ENCODE data around the gene KRTAP5-5.
"Not testable (repeated sequence)": the region's sequence is repeated elsewhere in the genome, so short reads cannot be mapped to it uniquely, and the experiment has no call there.

Gene KRTAP5-5

DNA sequence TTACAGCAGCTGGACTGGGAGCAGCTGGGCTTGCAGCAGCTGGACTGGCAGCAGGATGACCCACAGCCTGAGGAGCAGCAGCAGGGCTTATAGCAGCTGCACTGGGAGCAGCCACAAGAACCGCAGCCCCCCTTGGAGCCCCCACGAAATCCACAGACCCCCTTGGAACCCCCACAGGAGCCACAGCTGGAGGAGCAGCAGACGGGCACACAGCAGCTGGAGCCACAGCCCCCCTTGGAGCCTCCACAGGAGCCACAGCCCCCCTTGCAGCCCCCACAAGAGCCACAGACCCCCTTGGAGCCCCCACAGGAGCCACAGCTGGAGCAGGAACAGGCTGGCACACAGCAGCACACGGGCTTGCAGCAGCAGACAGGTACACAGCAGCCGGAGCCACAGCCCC, 21.7 kb upstream of the KRTAP5-5 start:
- DNase-seq: not testable (repeated sequence)

DNA sequence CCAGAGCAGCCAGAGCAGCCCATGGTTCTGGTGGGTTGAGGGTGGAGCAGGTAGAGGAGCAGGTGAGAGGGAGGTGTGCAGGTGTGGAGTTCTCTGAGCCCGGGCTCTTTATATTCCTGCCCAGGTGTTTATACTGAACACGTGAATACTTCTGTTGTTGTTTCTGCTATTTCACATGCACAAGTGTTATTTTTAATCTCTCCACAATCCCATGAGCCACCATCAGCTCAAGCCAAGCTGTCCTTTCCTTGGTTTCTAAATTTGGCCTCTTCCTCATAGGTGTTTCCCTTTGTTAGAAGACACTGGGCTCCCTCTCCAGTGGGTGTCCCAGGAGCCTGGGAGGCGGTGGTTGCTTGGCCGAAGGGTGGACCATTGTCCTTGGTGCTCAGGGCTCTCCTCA, 21.2 kb upstream of the KRTAP5-5 start, which contains the start of gene KRTAP5-3:
Gene KRTAP5-3 (minus strand): TSS at position 101 of the 400 bp plus-strand sequence. CDS start 78 bp downstream, at position 23.
- no peak for DNase-seq

DNA sequence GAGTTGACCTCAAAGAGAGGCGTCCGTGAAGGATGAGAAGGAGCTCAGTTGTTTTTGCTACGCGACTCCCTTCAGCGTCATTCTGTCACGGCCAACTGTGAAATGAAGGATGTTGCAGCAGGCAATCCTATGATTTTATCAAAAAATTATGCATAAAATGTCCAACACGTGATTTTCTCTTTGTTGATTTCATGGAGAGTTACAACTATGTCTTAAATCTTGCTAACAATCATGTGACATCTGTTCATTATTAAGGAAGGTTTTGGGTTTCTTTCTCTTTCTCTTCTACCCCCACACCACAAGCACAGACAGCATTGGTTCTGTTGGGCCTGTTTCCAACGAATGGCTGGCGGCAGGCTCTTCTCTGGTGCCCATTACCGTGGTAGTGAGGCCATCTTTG, 11.3 kb upstream of the KRTAP5-5 start:
- no peak for DNase-seq

DNA sequence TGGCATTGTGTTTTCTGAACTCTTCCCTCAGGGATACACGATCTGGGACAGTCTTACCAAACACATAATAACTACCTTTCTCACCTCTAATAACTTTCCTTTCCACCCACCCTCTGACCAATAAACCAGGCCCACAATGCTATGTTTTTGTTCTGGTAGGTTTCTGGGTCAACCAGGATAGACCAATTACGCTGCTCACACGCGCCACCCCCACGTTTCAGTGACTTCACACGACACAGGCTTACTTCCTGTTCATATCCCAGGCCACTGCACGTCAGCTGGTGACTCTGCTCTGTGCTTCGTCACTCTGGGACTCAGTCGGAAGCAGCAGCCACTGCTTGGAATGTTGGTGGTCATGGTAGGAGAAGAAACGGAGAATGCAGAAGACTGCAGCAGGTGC, 10.1 kb upstream of the KRTAP5-5 start:
- DNase-seq: no peak

DNA sequence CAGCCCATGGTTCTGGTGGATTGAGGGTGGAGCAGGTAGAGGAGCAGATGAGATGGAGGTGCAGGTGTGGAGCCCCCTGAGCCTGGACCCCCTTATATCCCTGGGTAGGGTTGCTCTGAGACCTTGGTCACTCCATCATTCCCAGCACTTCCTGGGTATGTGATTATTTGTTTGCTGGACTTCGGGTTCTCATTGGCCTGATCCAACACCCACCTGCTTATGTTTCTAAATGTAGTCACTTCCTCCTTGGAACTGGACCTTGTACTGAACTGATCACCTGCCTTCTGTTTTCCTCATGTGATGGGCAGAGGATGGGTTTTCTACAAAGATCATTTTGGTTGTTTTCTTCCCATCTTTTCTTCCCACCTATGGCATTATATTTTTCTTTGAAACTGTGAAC, 7.5 kb upstream of the KRTAP5-5 start, which contains the start of gene KRTAP5-4:
Gene KRTAP5-4 (minus strand): TSS at position 53 of the 400 bp plus-strand sequence. CDS start 45 bp downstream, at position 8.
- no peak for DNase-seq

DNA sequence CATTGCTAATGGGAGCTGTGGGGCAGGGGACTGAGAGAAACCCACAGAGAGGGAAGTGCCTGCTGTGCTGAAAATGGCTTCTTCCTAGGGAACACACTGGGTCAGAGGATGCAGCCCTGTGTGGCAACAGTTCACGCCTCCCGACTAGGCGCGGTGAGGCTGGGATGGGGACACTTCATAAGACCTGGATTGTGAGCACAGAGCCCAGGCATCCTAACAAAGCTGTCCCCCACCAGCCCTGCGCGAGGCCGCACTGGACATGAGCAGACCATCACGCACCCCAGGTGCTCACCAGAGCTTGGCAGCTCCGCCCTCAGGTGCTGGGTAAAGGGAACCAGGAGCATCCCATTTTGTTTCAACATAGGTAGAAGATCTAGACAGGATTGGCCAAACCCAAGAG, 5.9 kb upstream of the KRTAP5-5 start:
- no peak for DNase-seq

DNA sequence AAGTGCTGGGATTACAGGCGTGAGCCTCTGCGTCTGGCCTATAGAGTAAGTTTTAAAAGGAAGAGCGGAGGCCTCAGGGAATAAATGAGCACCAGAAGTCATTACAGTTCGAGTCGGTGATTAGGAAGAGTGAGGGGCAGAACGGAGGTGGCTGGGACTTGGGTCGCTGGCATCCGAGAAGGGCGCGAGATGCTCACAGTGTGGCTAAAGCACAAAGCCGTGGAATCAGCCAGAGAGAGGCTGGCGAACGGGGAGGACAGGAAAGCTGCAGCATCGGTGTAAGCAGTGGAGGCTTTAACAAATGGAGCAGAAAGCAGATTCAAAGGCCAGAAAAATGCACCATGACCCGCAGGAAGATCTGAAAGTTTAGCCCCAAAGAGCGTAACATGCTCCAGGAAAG, 5.0 kb upstream of the KRTAP5-5 start:
- no peak for DNase-seq

DNA sequence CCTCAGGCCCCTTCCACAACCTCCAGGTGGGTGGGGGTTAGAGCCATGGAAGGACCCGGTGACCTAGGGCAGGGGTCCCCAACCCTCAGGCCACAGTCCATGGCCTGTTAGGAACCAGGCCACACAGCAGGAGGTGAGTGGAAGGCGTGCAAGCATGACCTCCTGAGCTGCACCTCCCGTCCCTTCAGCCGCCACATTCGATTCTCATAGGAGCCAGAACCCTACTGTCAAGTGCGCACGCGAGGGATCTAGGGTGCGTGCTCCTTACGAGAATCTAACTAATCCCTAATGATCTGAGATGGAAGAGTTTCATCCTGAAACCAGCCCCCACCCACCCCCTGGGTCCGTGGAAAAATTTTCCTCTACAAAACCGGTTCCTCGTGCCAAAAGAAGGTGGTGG, 4.0 kb upstream of the KRTAP5-5 start:
- no peak for DNase-seq

DNA sequence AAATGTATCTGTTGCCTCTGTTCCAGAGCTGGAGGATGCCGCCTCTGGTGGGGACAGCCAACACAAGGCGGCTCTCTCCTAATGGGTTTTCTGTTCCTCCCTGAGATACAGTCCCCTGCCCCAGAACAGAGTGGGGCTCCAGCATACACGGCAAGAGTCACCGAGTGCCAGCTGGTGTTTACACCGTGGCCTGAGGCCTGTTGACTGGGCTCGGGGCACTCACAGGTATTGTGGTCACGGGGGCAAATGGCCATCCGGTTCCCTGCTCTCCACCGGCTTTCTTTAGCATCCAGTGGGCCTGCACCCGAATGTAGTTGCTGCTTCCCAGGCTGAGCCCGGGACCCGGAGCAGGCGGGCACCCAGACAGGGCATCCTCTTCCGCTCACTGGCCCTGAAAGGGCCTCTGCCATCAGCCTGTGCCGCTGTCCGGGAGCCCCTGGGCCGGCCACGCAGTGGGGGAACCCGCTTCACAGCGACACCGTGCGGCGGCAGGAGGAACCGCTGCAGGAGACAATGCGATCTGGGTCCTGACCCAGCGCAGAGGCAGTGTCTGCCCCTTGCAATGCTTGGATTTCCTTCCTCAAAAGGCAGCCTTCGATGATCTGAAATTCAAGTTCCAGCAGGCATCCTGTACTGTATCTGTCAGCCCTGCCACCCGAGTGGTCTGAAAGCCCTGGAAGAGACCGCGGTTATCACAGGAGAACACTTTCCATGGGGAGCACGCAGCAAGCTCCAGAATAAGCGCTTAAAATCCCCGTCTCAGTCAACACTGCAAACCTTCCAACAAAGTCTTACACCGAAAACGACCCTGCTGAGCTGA, 859 bp upstream of the KRTAP5-5 start:
- DNase-seq: peak in 1 of 2 experiments; percentile 36

DNA sequence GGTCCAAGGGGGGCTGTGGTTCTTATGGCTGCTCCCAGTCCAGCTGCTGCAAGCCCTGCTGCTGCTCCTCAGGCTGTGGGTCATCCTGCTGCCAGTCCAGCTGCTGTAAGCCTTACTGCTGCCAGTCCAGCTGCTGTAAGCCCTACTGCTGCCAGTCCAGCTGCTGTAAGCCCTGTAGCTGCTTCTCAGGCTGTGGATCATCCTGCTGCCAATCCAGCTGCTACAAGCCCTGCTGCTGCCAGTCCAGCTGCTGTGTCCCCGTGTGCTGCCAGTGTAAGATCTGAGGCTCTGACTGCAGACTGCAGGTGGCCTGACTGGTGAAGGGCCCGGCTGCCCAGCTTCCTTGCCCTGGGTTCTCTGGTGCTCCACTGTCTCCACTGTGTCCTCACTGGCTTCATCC, 696 bp downstream of the KRTAP5-5 start:
- no peak for DNase-seq

DNA sequence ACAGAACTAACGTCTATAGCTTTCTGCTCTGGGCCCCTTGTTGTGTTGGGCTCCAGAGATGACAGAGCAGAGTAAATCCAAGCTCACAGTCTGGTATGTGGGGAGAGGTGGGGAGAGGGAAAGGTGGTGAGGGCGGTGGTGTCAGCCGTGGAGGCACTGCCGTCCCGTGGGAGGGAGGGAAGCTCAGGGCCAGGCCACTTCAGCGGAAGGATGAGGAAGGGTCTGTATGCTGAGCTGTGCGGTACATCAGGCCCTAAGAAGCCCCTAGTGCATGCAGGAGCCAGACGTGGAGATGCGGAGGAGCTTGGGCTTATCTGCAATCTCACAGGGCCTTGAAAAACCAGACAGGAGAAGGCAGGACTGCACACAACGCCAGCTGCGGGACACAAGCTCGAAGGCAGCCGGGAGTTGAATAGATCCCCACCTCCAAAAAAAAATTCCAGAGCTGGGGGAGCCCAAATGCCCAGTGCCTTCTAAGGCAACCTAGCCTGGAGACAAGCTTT, 1.5 kb downstream of the KRTAP5-5 start:
- no peak for DNase-seq

DNA sequence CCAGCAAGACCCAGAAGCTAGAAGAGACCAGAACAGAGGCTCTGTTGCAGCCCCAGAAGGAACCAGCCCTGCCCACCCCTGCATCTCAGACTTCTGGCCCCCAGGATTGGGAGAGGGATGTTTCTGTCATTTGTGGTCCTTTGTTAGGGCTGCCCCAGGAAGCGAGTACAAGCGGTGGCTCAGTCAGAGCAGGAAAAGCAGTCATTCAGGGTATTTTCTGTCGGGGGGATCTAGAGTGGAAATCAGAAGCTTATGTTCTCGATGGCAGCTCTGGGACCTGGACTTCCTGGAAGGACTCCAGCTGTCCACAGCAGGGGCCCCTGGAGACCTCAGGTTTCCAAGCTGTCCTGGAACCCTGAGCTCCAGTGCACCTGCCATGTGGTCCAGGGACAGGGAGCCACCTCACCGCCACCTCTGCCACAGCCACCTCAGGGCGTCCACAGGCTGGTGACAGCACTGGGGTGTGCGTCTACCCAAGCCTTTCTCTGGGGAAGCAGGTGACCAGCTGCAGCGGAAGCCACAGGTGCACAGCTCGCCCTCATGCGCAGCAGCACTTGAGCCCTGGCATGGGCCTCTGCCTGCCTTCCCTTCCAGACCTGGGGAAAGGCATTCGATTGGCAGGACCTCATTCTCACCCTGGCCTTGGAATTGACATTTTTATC, 2.6 kb downstream of the KRTAP5-5 start:
- DNase-seq: no peak

DNA sequence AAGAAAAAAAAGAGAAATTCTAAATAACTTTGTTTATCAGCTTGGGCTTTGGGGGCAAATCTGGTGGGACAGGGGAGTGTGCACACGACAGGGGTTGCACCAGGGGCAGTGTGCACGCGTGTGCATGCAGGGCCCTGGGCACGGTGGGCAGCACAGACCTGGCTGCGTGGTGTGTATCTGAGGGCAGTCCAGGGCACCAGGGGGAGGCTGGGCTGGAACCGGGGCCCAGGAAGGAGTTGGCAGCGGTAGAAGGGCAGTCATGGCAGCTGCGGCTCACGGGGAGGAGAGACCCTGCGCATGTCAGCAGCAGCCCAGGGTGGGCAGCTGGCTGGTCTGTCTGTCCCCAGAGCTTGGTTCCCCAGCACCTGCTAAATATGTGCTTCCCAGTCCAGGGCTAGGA, 4.3 kb downstream of the KRTAP5-5 start:
- no peak for DNase-seq

DNA sequence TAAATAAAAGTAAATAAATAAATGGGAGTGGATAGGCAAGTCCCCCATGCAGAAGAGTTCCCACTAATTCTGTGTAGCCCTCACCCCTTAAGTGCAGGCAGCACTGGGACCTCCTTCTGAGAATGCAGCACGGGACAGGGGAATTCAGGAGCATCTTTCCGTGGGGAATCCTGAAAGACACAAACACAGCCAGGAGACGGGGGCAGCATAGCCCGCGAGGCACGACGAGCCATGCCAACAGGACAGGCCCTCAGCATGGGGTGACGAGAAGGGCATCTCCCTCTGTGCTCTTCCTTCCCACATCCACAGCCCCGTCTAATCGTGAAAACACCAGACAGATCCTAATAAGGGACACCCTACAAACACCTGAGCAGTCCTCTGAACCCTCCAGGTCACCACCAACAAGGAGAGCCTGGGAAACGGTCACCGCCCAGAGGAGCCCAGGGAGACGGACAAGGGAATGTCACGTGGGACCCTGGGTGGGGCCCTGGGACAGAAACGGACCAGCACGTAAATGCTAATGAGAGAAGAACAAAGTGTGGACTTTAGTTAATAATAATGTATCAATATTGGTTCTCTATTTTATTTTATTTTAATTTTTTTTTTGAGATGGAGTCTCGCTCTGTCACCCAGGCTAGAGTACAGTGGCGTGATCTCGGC, 6.8 kb downstream of the KRTAP5-5 start:
- no peak for DNase-seq

DNA sequence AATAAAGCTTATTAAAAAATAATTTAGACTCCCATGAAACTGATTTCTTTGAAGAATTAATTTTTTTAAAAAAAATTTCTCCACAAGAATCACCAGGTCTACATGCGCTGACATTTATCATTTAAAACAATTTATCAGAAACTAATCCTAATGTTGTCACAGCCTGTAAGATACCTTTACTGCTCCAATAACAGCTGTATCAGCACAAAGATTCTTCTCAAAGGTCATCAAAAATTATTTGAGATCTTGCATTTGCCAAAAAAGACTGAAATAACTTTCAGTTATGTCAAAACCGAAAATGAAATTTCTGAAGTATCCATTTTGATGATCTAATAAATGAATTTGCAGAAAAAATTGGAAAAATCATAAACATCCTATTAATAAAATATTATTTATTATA, 8.1 kb downstream of the KRTAP5-5 start:
- no peak for DNase-seq

DNA sequence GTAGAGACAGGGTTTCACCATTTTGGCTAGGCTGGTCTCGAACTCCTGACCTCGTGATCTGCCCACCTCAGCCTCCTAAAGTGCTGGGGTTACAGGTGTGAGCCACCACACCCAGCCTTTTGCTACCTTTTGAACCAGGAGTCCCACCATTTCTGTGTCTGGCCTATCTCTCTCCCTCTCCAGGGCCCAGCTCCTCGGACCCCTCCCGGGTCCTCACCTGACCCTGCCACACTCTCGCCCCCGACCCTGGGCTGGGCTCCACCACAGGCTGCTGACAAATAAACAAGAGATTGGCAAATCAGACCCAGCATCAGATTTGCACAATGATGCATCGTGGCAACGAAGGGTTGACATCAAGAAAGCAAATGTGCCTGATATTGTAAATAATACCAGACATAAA, 8.8 kb downstream of the KRTAP5-5 start:
- no peak for DNase-seq

DNA sequence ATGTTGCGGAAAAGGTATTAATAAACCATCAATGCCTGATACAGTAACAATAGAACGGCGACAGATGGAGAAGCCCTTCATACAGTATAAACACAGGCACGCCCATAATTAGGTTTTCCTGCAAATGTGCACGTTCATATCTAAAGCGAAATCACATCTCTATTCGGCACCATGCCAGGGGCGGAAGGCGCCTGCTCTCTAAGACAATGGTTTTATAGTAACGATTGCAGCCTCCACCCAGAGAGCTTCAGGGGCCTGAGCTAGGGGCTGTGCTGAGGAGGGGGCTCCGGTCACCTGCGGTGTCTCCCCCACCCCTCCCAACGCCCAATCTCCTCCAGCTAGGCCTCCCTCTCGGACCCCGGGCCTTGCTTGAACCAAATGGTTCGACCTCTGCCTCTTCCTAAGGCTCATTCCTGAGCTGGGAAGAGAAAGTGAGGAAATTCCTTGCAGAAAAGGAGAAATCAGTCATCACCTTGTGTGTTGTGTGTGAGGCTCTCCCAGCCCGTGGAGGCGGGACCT, 9.6 kb downstream of the KRTAP5-5 start:
- no peak for DNase-seq

DNA sequence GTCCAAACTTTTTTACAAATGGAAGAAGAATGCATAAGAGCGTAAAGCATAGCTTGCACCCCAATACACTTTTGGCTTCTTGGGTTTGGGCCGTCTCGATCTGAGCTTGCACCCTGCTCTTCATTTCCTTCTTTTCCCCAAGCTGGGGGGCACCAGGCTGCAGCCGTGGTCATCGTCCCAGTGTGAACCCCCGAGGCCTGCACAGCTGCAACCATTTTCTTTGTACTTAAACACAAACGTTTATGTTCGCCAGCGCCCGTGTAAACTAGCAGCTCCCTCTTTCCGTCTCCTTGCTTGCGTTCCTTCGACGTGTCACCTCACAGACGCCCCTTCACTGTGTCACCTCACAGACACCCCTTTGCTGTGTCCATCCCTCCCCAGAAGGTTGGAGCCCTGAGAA, 10.1 kb downstream of the KRTAP5-5 start:
- no peak for DNase-seq

DNA sequence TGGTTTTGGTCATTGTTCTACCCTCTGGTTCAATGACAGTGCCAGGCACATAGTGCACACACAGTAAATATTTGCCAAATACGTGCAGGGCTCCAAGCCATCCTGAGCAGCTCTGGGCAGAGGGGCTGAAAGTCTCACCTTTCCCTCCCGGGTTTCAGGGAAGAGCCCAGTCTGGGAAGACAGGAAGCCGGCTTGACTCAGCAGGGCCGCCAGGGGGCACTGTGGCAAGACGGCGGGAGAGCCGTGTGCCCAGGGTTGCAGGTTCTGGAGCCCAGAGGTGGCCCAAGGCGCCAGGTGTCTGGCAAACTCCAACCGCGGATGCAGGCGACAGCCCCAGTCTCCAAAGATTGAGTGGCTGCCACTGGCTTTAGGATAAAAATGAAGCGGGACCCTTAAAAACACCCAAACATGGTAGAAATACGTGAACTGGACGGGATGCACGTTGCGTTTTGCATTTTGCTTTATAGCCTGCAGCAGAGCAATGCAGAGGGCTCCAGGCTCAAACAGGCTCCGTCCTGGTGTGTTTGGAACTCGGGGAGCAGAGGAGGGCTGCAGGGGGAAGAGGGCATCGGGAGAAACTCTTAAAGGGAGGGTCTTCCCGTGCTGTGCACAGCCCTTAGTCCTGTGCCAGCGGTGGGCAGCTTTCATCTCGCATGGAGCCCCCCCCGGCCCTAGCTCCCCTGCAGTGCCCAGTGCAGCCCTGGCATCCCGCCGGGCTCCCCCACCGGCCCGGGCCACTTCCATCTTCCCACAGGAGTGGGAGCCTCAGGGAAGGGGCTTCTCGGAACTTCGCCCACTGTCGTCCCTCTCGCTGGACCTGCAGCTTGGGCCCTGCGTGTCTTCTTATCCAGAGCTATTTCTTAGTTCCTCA, 10.7 kb downstream of the KRTAP5-5 start:
- no peak for DNase-seq

DNA sequence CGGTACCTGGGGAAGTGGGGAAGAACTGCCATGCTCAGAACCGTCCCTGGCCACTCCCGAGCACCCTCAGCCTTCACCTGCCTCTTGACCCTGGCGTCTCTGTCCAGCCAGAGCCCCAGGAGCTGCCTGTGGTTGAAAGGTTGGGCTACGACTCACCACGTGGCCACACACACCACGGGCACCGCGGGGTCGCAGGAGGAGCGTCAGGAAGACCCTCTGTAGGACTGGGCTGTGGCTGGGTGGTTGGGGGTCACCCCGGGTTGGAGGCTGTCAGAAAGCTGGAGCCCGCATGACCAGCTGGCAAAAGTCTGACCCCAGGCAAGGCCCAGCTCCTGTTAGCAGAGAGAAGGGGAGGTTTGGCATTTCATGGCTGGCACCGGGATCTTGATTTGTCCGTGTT, 11.5 kb downstream of the KRTAP5-5 start:
- no peak for DNase-seq

DNA sequence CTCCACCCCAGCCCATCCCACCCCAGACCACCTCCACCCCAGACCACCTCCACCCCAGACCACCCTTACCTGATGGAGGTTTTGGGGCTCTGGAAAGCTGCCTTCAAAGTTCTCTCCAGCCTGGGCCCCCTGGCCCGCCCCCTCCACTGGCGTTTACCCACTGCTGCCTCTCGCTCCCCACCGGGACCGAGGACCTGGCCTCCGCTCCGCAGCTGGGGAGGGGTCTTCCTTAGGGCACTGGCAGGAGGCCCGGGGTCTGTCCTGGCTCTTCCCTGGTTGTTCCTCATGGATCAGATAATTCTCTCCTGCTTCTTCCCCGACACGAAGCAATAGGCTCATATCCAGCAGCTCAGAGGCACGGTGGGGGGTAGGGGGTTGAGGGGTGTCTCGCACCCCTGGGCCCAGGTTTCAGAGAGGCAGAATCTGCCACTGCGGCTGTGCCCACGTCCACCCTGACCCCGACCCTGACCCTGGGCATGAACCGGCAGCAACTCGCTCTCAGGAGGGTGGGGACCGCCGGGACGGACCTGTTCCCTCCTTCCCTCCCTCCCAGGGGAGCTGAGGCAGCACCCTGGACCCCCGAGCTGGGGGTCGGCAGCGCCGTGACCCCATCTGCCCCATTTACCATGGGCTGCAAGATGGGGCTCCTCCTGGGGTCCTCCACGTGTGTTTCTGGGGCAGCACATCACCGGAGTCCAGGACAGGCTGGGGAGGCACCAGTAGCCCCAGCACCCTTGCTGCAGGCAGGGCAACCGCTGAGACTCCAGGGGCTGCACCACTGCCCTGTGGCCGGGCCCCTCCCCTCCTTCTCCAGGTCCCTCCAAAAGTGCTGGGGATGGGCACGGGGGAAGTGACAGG, 12.9 kb downstream of the KRTAP5-5 start:
- DNase-seq: no peak

Data from cerebellar nuclear complex (tissue), 1 donor.